ENCODE measurements around the gene TBC1D1. TPM values are rescaled to one million over a fixed set of nuclear protein-coding genes. Genes with fewer than 3 reads are reported as not detected.

Gene TBC1D1
- total RNA-seq, 1 donor from 2014 or later, result 54.5 TPM

DNA sequence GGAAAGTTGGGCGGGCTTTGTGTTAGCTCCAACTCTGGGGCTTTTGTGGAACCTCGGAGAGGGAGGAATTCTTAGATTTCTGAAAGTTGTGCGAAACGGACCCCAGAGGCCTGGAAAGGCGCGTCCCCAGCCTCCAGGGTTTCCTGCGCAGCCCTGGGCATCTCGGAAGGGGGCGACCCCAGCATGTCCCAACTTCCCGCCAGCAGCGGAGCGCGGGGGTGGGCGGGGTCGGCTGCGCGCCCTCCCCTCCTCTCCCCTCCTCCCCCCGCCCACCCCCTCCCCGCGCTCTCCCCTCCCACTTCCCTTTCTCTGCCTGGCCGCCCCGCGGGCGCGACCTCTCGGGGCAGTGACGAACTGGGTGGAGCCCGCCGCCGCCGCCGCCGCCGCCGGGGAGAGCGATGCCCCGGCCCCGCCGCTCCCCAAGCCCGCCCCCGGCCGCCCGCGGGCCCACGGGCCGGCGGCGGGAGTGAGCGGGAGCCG, 86.1 kb downstream of the TBC1D1 start:
- Histone ChIP-seq H3K4me1 (ENCODE audit: insufficient read depth, low read length) (peaks cover 15% of the 10 kb centered on the region), H3K9me3 (ENCODE audit: insufficient read depth, low read depth, low read length) (no peaks in the 10 kb centered on the region), H3K27me3 (ENCODE audit: insufficient read depth, low read length) (no peaks in the 10 kb centered on the region), H3K9ac (ENCODE audit: low read length) (peak overlapping the region; percentile 85), H3K36me3 (ENCODE audit: insufficient read depth, low read length) (no peaks in the 10 kb centered on the region), H3K4me3 (ENCODE audit: insufficient read depth, low read depth, low read length) (peak overlapping the region; percentile 90), H3K27ac (ENCODE audit: low read depth, low read length) (peak overlapping the region; percentile 71), H3K4me2 (ENCODE audit: low read length) (peak overlapping the region; percentile 99), H2AFZ (ENCODE audit: low read depth, low read length) (peak overlapping the region; percentile 72), H4K20me1 (ENCODE audit: insufficient read depth, low read length) (peaks cover 17% of the 10 kb centered on the region), H3K79me2 (ENCODE audit: insufficient read depth, low read length) (peaks cover 38% of the 10 kb centered on the region)
- TF ChIP-seq EZH2 (IDR thresholded peaks at IDR 0.05; ENCODE audit: insufficient read depth, low read length) (no peak), CTCF (IDR thresholded peaks at IDR 0.05; ENCODE audit: insufficient read depth, low read depth, low read length) (no peak)
- peaks cover 13% of the 10 kb centered on the region for H3K4me1 Mint-ChIP-seq (ENCODE audit: low read depth, unreplicated experiment)
- H3K27me3 Mint-ChIP-seq (ENCODE audit: low read depth, unreplicated experiment), result no peaks in the 10 kb centered on the region
- no peak overlapping the region for H3K27ac Mint-ChIP-seq (ENCODE audit: unreplicated experiment)
- FAIRE-seq, result no peak
- peak; percentile 26 for DNase-seq (ENCODE audit: low read depth)
- peak overlapping the region; percentile 81 for H3K4me3 Mint-ChIP-seq (ENCODE audit: unreplicated experiment)
- no peaks in the 10 kb centered on the region for H3K36me3 Mint-ChIP-seq (ENCODE audit: low read depth, unreplicated experiment)
- H3K9me3 Mint-ChIP-seq (ENCODE audit: unreplicated experiment), result no peaks in the 10 kb centered on the region

DNA sequence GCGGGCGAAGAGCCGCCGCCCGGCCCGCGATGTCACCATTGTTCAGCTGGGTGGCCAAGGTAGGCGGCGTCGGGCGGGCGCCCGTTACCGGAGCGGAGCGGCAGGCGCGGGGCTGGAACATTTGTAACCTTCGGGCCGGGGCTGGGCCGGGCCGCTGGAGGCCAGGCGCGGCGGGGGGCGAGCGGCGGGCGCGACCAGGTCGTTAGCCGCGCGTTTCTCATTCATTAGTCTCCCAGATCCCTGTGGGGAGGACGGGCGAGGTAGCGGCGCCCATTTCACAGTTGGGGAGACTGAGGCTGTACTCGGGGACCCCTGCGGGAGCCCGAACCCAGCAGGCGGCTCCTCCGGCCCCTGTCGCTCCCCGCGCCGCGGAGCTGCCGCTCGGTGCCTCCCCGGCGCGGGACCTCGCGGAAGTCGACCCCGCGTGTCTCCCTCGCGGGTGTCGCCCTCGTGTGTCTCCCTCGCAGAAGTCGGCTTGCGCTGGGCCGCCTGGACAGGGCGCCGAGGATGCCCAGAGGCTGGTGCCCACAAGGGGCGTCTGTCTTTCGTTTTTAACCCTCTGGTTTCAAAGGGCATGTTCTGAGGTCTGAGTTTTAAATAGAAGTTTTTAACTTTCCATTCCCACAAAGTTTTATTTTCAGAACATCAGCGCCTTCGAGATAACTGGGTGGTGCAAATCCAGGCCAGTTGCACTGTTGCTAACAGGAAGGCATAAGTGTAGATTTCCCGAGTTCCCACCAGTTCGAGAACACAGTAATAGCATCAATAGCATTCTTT, 86.8 kb downstream of the TBC1D1 start:
- peaks cover 19% of the 10 kb centered on the region for H4K20me1 ChIP-seq (ENCODE audit: insufficient read depth, low read length)
- no peaks in the 10 kb centered on the region for H3K9me3 ChIP-seq (ENCODE audit: insufficient read depth, low read depth, low read length)
- H2AFZ ChIP-seq (ENCODE audit: low read depth, low read length), result peak overlapping the region; percentile 71
- H3K27me3 ChIP-seq (ENCODE audit: insufficient read depth, low read length), result no peaks in the 10 kb centered on the region
- H3K4me1 ChIP-seq (ENCODE audit: insufficient read depth, low read length), result peaks cover 21% of the 10 kb centered on the region
- no peaks in the 10 kb centered on the region for H3K36me3 Mint-ChIP-seq (ENCODE audit: low read depth, unreplicated experiment)
- H3K4me3 Mint-ChIP-seq (ENCODE audit: unreplicated experiment), result peak overlapping the region; percentile 89
- peaks cover 44% of the 10 kb centered on the region for H3K79me2 ChIP-seq (ENCODE audit: insufficient read depth, low read length)
- peaks cover 19% of the 10 kb centered on the region for H3K4me1 Mint-ChIP-seq (ENCODE audit: low read depth, unreplicated experiment)
- FAIRE-seq, result no peak
- no peaks in the 10 kb centered on the region for H3K36me3 ChIP-seq (ENCODE audit: insufficient read depth, low read length)
- H3K27ac ChIP-seq (ENCODE audit: low read depth, low read length), result peak overlapping the region; percentile 71
- peak; percentile 32 for DNase-seq (ENCODE audit: low read depth)
- TF ChIP-seq CTCF (IDR thresholded peaks at IDR 0.05; ENCODE audit: insufficient read depth, low read depth, low read length) (peak; percentile 47), EZH2 (IDR thresholded peaks at IDR 0.05; ENCODE audit: insufficient read depth, low read length) (no peak)
- H3K4me2 ChIP-seq (ENCODE audit: low read length), result peak overlapping the region; percentile 99
- peak overlapping the region; percentile 85 for H3K9ac ChIP-seq (ENCODE audit: low read length)
- H3K27ac Mint-ChIP-seq (ENCODE audit: unreplicated experiment), result no peak overlapping the region
- H3K9me3 Mint-ChIP-seq (ENCODE audit: unreplicated experiment), result no peaks in the 10 kb centered on the region
- peak overlapping the region; percentile 90 for H3K4me3 ChIP-seq (ENCODE audit: insufficient read depth, low read depth, low read length)
- no peaks in the 10 kb centered on the region for H3K27me3 Mint-ChIP-seq (ENCODE audit: low read depth, unreplicated experiment)

All from astrocyte (in vitro differentiated cells and primary cell).